Measurements from ENCODE around the gene PNPLA7.
A peak's percentile ranks its signal among the peaks of the same experiment; 100 is the strongest.
"Not testable (repeated sequence)": the region's sequence is repeated elsewhere in the genome, so short reads cannot be mapped to it uniquely, and the experiment has no call there.

The PNPLA7 gene

GRCh38 chr9:137460363-137461315, 89.6 kb downstream of the PNPLA7 start:
- no peak for DNase-seq (ENCODE audit: low read depth)

GRCh38 chr9:137459601-137460362, 90.4 kb downstream of the PNPLA7 start:
- DNase-seq (ENCODE audit: low read depth): no peak

GRCh38 chr9:137459152-137459600, 91.0 kb downstream of the PNPLA7 start, which contains the start of gene NSMF:
NSMF (minus strand) TSS chr9:137459334; CDS start chr9:137459102, 232 bp downstream.
- DNase-seq (ENCODE audit: low read depth): peak; percentile 80

- no peak for DNase-seq (ENCODE audit: low read depth)
Observed at GRCh38 chr9:137458194-137459151, 91.7 kb downstream of the PNPLA7 start.

- DNase-seq (ENCODE audit: low read depth): no peak
Observed at GRCh38 chr9:137457406-137458193, 92.6 kb downstream of the PNPLA7 start.

- DNase-seq (ENCODE audit: low read depth): no peak
Observed at GRCh38 chr9:137456864-137457405, 93.3 kb downstream of the PNPLA7 start.

GRCh38 chr9:137456061-137456863, 93.9 kb downstream of the PNPLA7 start:
- DNase-seq (ENCODE audit: low read depth): no peak

- DNase-seq (ENCODE audit: low read depth): no peak
Observed at GRCh38 chr9:137455359-137455991, 94.7 kb downstream of the PNPLA7 start.

- no peak for DNase-seq (ENCODE audit: low read depth)
Observed at GRCh38 chr9:137454597-137455358, 95.4 kb downstream of the PNPLA7 start.

- no peak for DNase-seq (ENCODE audit: low read depth)
Observed at GRCh38 chr9:137454145-137454596, 96.0 kb downstream of the PNPLA7 start.

- no peak for DNase-seq (ENCODE audit: low read depth)
Observed at GRCh38 chr9:137453643-137454081, 96.5 kb downstream of the PNPLA7 start.

GRCh38 chr9:137452761-137453642, 97.2 kb downstream of the PNPLA7 start:
- no peak for DNase-seq (ENCODE audit: low read depth)

GRCh38 chr9:137452006-137452760, 98.0 kb downstream of the PNPLA7 start:
- no peak for DNase-seq (ENCODE audit: low read depth)

- DNase-seq (ENCODE audit: low read depth): not testable (repeated sequence)
Observed at GRCh38 chr9:137451264-137452005, 98.8 kb downstream of the PNPLA7 start.

GRCh38 chr9:137450539-137451222, 99.5 kb downstream of the PNPLA7 start:
- DNase-seq (ENCODE audit: low read depth): not testable (repeated sequence)

Data from GM04504 (cell line).